Bronchial epithelial cell (primary cell): ENCODE results near the gene EFHD2. TPM values are rescaled to one million over a fixed set of nuclear protein-coding genes. Genes with fewer than 3 reads are reported as not detected.

Source experiments
- DNase-seq: peaks from one replicate; pipeline ENCODE4 v3.0.0-alpha.2; 2010; ENCODE audit warnings: low read depth
- FAIRE-seq: peaks from 2 replicates; lab custom pipeline; 2011; peaks lifted over from hg19 to GRCh38; lab: Jason Lieb, UNC
- H3K27me3 ChIP-seq: 2 replicates; pipeline ENCODE4 v1.5.1; 2011; ENCODE audit warnings: low read length; ENCODE audit not compliant: control insufficient read depth, insufficient read depth
- H3K36me3 ChIP-seq: 2 replicates; pipeline ENCODE4 v1.5.1; 2011; ENCODE audit warnings: low read length; ENCODE audit not compliant: control insufficient read depth, insufficient read depth
- H3K4me3 ChIP-seq: 2 replicates; pipeline ENCODE4 v1.5.1; 2011; ENCODE audit warnings: mild to moderate bottlenecking, low read depth, low read length, control low read depth
- total RNA-seq: library from RNA; depleted of rRNA; stranded (reverse); fragments of >200 nt; gene quantifications from 2 replicates; pipeline ENCODE4 v1.2.1, GENCODE V29; 2014
- TF ChIP-seq, protein P1 (sequence below): IDR thresholded peaks from 2 replicates; pipeline ENCODE4 v1.5.1; 2011; ENCODE audit warnings: mild to moderate bottlenecking, moderate library complexity, low read length, control low read depth, inconsistent platforms; ENCODE audit not compliant: insufficient read depth, severe bottlenecking

EFHD2 gene
- total RNA-seq, 1 donor from 2014 or later = 42.6 TPM

DNA sequence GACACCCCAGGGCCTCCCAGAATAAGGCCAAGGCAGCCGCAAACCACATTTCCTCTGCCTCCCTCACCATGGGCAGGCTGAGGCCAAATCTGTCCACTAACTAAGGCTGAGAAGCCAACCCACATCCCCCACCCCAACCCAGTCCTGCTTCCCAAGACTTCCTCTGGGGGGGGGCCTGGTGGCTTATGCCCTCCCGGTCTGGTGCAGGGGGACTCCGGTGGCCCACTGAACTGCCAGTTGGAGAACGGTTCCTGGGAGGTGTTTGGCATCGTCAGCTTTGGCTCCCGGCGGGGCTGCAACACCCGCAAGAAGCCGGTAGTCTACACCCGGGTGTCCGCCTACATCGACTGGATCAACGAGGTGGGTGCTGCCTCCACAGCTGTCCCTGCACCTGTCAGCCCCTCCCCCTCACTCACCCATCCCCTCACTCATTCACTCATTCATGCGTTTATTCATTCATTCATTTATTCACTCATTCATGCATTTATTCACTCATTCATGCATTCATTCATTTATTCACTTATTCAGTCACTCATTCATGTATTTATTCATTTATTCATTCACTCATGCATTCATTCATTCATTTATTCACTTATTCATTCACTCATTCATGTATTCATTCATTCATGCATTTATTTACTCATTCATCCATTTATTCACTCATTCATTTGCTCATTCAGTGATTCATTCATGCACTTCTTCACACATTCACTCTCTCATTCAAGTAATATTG is 35.9 kb downstream of the EFHD2 start:
- no peak for FAIRE-seq
- Histone ChIP-seq H3K4me3 (no peak overlapping the region), H3K27me3 (no peaks in the 10 kb centered on the region), H3K36me3 (no peaks in the 10 kb centered on the region)
- no peak for DNase-seq
- TF ChIP-seq, protein P1, sequence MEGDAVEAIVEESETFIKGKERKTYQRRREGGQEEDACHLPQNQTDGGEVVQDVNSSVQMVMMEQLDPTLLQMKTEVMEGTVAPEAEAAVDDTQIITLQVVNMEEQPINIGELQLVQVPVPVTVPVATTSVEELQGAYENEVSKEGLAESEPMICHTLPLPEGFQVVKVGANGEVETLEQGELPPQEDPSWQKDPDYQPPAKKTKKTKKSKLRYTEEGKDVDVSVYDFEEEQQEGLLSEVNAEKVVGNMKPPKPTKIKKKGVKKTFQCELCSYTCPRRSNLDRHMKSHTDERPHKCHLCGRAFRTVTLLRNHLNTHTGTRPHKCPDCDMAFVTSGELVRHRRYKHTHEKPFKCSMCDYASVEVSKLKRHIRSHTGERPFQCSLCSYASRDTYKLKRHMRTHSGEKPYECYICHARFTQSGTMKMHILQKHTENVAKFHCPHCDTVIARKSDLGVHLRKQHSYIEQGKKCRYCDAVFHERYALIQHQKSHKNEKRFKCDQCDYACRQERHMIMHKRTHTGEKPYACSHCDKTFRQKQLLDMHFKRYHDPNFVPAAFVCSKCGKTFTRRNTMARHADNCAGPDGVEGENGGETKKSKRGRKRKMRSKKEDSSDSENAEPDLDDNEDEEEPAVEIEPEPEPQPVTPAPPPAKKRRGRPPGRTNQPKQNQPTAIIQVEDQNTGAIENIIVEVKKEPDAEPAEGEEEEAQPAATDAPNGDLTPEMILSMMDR = no peak

DNA sequence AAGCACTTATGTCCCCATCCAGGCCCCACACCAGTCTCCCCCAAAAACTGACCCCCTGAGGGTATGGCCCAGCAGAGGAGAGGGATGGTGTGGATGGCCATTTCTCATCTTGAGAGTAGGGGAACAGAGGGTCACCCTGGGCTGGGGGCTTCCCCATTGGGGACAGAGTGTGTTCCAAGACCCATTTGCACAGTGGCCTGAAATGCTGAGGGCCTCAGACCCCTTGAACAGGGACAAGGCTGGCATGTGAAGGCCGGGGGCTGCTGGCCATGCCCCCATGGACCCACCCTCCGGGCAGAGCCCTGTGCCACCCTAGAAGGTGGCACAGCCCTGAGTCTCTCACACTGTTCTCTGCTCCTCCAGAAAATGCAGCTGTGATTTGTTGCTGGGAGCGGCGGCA is 36.5 kb downstream of the EFHD2 start:
- FAIRE-seq (no peak), DNase-seq (no peak)
- H3K27me3 ChIP-seq = no peaks in the 10 kb centered on the region
- H3K4me3 ChIP-seq = no peak overlapping the region
- H3K36me3 ChIP-seq = no peaks in the 10 kb centered on the region
- TF ChIP-seq, protein P1 = no peak

DNA sequence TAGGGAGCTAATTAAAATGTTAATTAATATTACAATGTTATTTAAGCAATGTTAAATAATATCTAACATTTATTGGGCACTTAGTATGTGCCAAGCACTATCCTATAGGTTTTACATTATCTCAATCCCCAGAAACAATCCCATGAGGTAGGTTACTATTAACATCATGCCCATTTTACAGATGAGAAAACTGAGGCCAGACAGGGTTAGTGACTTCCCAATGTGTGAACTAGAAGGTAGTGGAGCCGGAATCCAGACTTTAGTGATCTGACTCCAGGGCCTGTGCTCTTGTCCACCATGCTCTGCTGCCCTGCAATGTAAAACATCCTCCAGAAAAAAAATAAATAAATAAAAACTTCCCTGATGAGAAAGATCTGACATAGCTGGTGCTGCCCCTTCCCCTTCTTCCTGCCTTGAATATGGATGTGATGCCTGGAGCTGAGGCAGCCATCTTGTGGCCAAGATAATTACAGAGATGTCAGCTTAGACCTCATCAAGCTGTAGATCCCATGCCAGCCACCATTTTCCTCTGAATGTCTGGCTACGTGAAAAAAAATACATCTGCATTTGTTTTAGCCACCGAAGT is 39.3 kb downstream of the EFHD2 start:
- DNase-seq (no peak), FAIRE-seq (no peak)
- TF ChIP-seq, protein P1 = no peak
- Histone ChIP-seq H3K36me3 (no peaks in the 10 kb centered on the region), H3K27me3 (no peaks in the 10 kb centered on the region), H3K4me3 (no peak overlapping the region)

DNA sequence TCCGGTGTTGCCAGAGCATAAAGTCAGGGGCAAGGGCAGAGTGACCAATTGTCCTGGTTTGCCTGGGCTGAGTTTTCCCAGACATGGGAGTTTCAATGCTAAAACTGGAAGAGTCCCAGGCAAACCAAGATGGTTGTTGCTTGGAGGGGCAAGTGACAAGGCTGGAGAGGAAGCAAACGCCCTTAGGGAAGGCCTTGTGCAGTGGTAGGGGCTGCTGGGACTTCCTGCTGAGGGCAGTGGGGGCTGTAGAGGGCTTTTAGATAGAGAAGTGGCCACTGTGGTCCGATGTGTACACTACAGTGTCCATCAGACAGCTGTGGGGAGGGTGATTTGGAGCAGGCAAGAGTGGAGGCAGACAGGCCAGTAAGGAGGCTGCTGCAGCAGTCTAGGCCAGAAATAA is 39.9 kb downstream of the EFHD2 start:
- TF ChIP-seq, protein P1 = no peak
- FAIRE-seq = no peak
- no peak overlapping the region for H3K4me3 ChIP-seq
- DNase-seq = no peak
- no peaks in the 10 kb centered on the region for H3K27me3 ChIP-seq
- H3K36me3 ChIP-seq = no peaks in the 10 kb centered on the region

DNA sequence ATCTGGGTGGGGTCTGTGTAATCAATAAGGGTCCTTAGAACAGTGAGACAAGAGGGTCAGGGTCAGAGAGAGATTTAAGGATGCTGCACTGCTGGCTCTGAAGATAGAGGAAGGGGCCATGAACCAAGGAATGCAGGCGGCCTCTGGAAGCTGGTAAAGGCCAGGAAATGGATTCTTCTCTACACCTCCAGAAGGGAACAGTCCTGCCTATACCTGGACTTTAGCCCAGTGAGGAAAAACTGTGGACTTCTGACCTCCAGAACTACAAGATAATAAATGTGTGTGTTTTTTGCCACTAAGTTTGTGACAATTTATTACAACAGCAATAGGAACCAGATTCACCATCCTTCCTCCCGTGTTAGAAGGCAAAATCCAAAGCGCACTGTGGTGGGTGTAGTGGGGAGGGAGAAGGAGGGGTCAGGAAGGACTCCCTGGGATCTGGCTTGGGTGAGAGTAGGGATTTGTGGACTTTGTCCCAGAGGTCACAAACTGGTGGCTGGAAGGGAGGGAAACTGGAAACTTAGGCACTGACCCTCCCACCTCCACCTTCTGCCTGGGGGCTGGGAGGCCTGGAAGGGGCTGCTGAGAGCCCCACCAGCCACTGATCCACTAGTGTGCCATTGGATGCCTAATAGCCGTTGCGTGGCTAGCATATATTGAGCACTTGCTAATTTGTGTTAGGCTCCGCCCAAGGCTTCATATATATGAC is 41.5 kb downstream of the EFHD2 start:
- H3K36me3 ChIP-seq = no peaks in the 10 kb centered on the region
- FAIRE-seq (no peak), DNase-seq (no peak)
- TF ChIP-seq, protein P1 = no peak
- H3K4me3 ChIP-seq = no peak overlapping the region
- no peaks in the 10 kb centered on the region for H3K27me3 ChIP-seq
